Small intestine (tissue), 7 donors: ENCODE data around the gene ATP1A3. TPM values are rescaled to one million over a fixed set of nuclear protein-coding genes. Genes with fewer than 3 reads are reported as not detected.

Experiments
- DNase-seq, 2 donors: peaks; one replicate each; pipeline versions ENCODE4 v3.0.0 to v3.0.0-alpha.2; 2013
- FAIRE-seq: peaks from 2 replicates; lab custom pipeline; 2012; peaks lifted over from hg19 to GRCh38; lab: Jason Lieb, UNC
- H3K27ac ChIP-seq, 3 donors: one replicate each; pipeline ENCODE4 v1.5.1; 2013; ENCODE audit warnings: low read length in 2 of 3, mild to moderate bottlenecking in 2 of 3, control low read depth in 1 of 3, inconsistent platforms in 1 of 3, low read depth in 1 of 3, moderate library complexity in 1 of 3
- H3K27me3 ChIP-seq, 3 donors: one replicate each; pipeline ENCODE4 v1.6.1; 2013; ENCODE audit warnings: low read length in 3 of 3, inconsistent platforms in 1 of 3; ENCODE audit not compliant: control insufficient read depth in 3 of 3, insufficient read depth in 3 of 3
- H3K36me3 ChIP-seq, 3 donors: one replicate each; pipeline ENCODE4 v1.6.1; 2013; ENCODE audit warnings: low read length in 3 of 3, inconsistent platforms in 1 of 3, low read depth in 1 of 3, mild to moderate bottlenecking in 1 of 3, moderate library complexity in 1 of 3; ENCODE audit not compliant: control insufficient read depth in 3 of 3, insufficient read depth in 2 of 3
- H3K4me1 ChIP-seq, 3 donors: one replicate each; pipeline ENCODE4 v1.6.1; 2013; ENCODE audit warnings: low read length in 2 of 3, inconsistent platforms in 1 of 3, low read depth in 1 of 3, mild to moderate bottlenecking in 1 of 3, moderate library complexity in 1 of 3; ENCODE audit not compliant: control insufficient read depth in 3 of 3, insufficient read depth in 2 of 3
- H3K4me3 ChIP-seq, 3 donors: one replicate each; pipeline ENCODE4 v1.5.1; 2013; ENCODE audit warnings: low read length in 3 of 3, control low read depth in 1 of 3, inconsistent platforms in 1 of 3, low read depth in 1 of 3, mild to moderate bottlenecking in 1 of 3, moderate library complexity in 1 of 3
- H3K9me3 ChIP-seq, 2 donors: one replicate each; pipeline ENCODE4 v1.6.1; 2013; ENCODE audit warnings: low read depth in 1 of 2, low read length in 1 of 2; ENCODE audit not compliant: control insufficient read depth in 2 of 2, insufficient read depth in 1 of 2
- WGBS, 3 donors: extraction: QIAGEN DNeasy Blood & Tissue Kit; methylation state at CpG; one replicate each; pipeline ENCODE4 v1.1.7; 2013; 5-methylcytosine and 5-hydroxymethylcytosine counted together
- polyA plus RNA-seq, 4 donors: library from polyadenylated mRNA; stranded (reverse) in 3 of 4; unstranded in 1 of 4; fragments of 200-250 nt in 3 of 4; fragments of 120-200 nt in 1 of 4; gene quantifications; one replicate each; pipeline versions ENCODE4 v1.2.1 to v1.2.3, GENCODE V29; 2013
- donor health status: healthy with polysubstance abuse.
- donor health status: control.
- donor health status: control.
- donor health status: Bipolar disorder and iron deficiency.
- donor health status: healthy.

Gene ATP1A3
- polyA plus RNA-seq, 4 donors = 0.81 to 4.3 (median 1.3) TPM; not detected in 1

- FAIRE-seq = no peak
- H3K27ac ChIP-seq = no peak overlapping the region
Measured at GRCh38 chr19:41923045-41923788, 70.8 kb downstream of the ATP1A3 start.

GRCh38 chr19:41922585-41922984 is 71.4 kb downstream of the ATP1A3 start:
- peaks cover 0 to 92% (median 45%) of the 10 kb centered on the region in 3 donors for H3K27me3 ChIP-seq
- DNase-seq (no peak), FAIRE-seq (no peak)
- no peaks in the 10 kb centered on the region for H3K4me1 ChIP-seq
- 15 to 20% (median 20%) methylated on average over 15 to 18 of the region's 18 CpGs for WGBS, 3 donors
- no peak overlapping the region for H3K4me3 ChIP-seq
- no peak overlapping the region for H3K27ac ChIP-seq
- no peaks in the 10 kb centered on the region for H3K9me3 ChIP-seq
- no peaks in the 10 kb centered on the region for H3K36me3 ChIP-seq

More at GRCh38 chr19:41923045-41923788, 70.8 kb downstream of the ATP1A3 start:
- H3K9me3 ChIP-seq = no peaks in the 10 kb centered on the region
- H3K4me1 ChIP-seq = no peaks in the 10 kb centered on the region
- no peak for DNase-seq
- no peak overlapping the region for H3K4me3 ChIP-seq
- no peaks in the 10 kb centered on the region for H3K36me3 ChIP-seq
- H3K27me3 ChIP-seq = peaks cover 0 to 92% (median 40%) of the 10 kb centered on the region in 3 donors
- 29 to 43% (median 30%) methylated on average over 5 to 6 of the region's 6 CpGs for WGBS, 3 donors

- WGBS, 3 donors = 17 to 25% (median 18%) methylated on average over 17 to 22 of the region's 22 CpGs
- no peaks in the 10 kb centered on the region for H3K36me3 ChIP-seq
- H3K4me3 ChIP-seq = no peak overlapping the region
- no peaks in the 10 kb centered on the region for H3K4me1 ChIP-seq
- FAIRE-seq (no peak), DNase-seq (no peak)
- H3K9me3 ChIP-seq = no peaks in the 10 kb centered on the region
- H3K27me3 ChIP-seq = peaks cover 4 to 88% (median 43%) of the 10 kb centered on the region in 3 donors
- no peak overlapping the region for H3K27ac ChIP-seq
Measured at GRCh38 chr19:41921577-41922576, 72.2 kb downstream of the ATP1A3 start.

GRCh38 chr19:41920882-41921576 is 73.0 kb downstream of the ATP1A3 start:
- Histone ChIP-seq H3K27me3 (peaks cover 6 to 88% (median 50%) of the 10 kb centered on the region in 3 donors), H3K4me1 (no peaks in the 10 kb centered on the region), H3K36me3 (no peaks in the 10 kb centered on the region), H3K27ac (no peak overlapping the region), H3K4me3 (no peak overlapping the region), H3K9me3 (no peaks in the 10 kb centered on the region)
- DNase-seq (no peak), FAIRE-seq (no peak)
- 10 to 30% (median 19%) methylated on average over 25 to 26 of the region's 26 CpGs for WGBS, 3 donors

- no peak overlapping the region for H3K4me3 ChIP-seq
- H3K4me1 ChIP-seq = no peaks in the 10 kb centered on the region
- 79 to 92% (median 85%) methylated on average over 33 of the region's 33 CpGs for WGBS, 3 donors
- H3K27me3 ChIP-seq = peaks cover 11 to 88% (median 48%) of the 10 kb centered on the region in 3 donors
- no peak for FAIRE-seq
- DNase-seq = no peak
- H3K36me3 ChIP-seq = no peaks in the 10 kb centered on the region
- no peaks in the 10 kb centered on the region for H3K9me3 ChIP-seq
- no peak overlapping the region for H3K27ac ChIP-seq
Measured at GRCh38 chr19:41919948-41920712, 73.9 kb downstream of the ATP1A3 start.

GRCh38 chr19:41918653-41919244 is 75.3 kb downstream of the ATP1A3 start:
- peaks cover 11 to 86% (median 41%) of the 10 kb centered on the region in 3 donors for H3K27me3 ChIP-seq
- no peaks in the 10 kb centered on the region for H3K9me3 ChIP-seq
- no peaks in the 10 kb centered on the region for H3K4me1 ChIP-seq
- H3K36me3 ChIP-seq = no peaks in the 10 kb centered on the region
- WGBS, 3 donors = 84 to 91% (median 91%) methylated on average over 5 of the region's 5 CpGs
- no peak overlapping the region for H3K27ac ChIP-seq
- DNase-seq = no peak
- no peak for FAIRE-seq
- no peak overlapping the region for H3K4me3 ChIP-seq

- no peaks in the 10 kb centered on the region for H3K4me1 ChIP-seq
- H3K27ac ChIP-seq = no peak overlapping the region
- WGBS, 3 donors = 77 to 79% (median 78%) methylated on average over 6 of the region's 6 CpGs
- H3K27me3 ChIP-seq = peaks cover 14 to 89% (median 46%) of the 10 kb centered on the region in 3 donors
- no peaks in the 10 kb centered on the region for H3K9me3 ChIP-seq
- DNase-seq (no peak), FAIRE-seq (no peak)
- H3K36me3 ChIP-seq = no peaks in the 10 kb centered on the region
- H3K4me3 ChIP-seq = no peak overlapping the region
Measured at GRCh38 chr19:41918095-41918494, 75.9 kb downstream of the ATP1A3 start.
